Right lobe of liver (tissue), 4 donors: ENCODE results near the gene SGSM2.

Experiments
- POLR2A ChIP-seq: fragments of 450-650 bp; IDR thresholded peaks from one replicate; pipeline ENCODE4 v1.6.1; 2017; ENCODE audit warnings: antibody characterized with exemption, mild to moderate bottlenecking
- TF ChIP-seq, protein P1 (sequence below), 4 donors: fragments of 200-600 bp in 3 of 4; fragments of 450-650 bp in 1 of 4; IDR thresholded peaks; one replicate each; pipeline versions ENCODE4 v1.5.1 to v1.8.0; 2016 to 2022; ENCODE audit warnings: antibody characterized with exemption in 4 of 4, mild to moderate bottlenecking in 2 of 4
- donor health status: DM: no; HTN: no; CAD: no.
- donor health status: DM: no; HTN: no; CAD: no.
- donor health status: DM: no; HTN: yes; CAD: no.

DNA sequence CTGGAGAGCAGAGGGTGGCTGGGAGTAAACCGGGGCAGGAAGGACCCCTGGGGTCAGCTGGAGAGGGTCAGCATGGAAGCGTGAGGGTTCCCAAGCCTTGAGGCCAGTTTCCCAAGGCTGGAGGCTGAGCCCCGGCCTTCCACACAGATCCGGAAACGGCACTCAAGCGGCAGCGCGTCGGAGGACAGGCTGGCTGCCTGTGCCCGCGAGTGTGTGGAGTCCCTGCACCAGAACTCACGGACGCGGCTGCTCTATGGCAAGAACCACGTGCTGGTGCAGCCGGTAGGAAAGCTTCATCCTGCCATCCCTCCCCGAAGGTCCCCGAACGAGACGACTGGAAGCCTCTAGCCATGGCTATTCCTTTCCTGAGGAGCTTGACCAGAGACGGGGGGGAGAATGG, 26.0 kb downstream of the SGSM2 start:
- TF ChIP-seq POLR2A, result no peak
- TF ChIP-seq, protein P1, sequence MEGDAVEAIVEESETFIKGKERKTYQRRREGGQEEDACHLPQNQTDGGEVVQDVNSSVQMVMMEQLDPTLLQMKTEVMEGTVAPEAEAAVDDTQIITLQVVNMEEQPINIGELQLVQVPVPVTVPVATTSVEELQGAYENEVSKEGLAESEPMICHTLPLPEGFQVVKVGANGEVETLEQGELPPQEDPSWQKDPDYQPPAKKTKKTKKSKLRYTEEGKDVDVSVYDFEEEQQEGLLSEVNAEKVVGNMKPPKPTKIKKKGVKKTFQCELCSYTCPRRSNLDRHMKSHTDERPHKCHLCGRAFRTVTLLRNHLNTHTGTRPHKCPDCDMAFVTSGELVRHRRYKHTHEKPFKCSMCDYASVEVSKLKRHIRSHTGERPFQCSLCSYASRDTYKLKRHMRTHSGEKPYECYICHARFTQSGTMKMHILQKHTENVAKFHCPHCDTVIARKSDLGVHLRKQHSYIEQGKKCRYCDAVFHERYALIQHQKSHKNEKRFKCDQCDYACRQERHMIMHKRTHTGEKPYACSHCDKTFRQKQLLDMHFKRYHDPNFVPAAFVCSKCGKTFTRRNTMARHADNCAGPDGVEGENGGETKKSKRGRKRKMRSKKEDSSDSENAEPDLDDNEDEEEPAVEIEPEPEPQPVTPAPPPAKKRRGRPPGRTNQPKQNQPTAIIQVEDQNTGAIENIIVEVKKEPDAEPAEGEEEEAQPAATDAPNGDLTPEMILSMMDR (IDR thresholded peaks at IDR 0.05), result no peak
